ENCODE measurements around the gene ZNF17.

- TF ChIP-seq, protein P1, sequence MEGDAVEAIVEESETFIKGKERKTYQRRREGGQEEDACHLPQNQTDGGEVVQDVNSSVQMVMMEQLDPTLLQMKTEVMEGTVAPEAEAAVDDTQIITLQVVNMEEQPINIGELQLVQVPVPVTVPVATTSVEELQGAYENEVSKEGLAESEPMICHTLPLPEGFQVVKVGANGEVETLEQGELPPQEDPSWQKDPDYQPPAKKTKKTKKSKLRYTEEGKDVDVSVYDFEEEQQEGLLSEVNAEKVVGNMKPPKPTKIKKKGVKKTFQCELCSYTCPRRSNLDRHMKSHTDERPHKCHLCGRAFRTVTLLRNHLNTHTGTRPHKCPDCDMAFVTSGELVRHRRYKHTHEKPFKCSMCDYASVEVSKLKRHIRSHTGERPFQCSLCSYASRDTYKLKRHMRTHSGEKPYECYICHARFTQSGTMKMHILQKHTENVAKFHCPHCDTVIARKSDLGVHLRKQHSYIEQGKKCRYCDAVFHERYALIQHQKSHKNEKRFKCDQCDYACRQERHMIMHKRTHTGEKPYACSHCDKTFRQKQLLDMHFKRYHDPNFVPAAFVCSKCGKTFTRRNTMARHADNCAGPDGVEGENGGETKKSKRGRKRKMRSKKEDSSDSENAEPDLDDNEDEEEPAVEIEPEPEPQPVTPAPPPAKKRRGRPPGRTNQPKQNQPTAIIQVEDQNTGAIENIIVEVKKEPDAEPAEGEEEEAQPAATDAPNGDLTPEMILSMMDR (conservative IDR thresholded peaks at IDR 0.05; ENCODE audit: low read length): peak; percentile 90
- TF ChIP-seq EZH2phosphoT487 (IDR thresholded peaks at IDR 0.05; ENCODE audit: borderline replicate concordance, low read depth, low read length): no peak
Measured at GRCh38 chr19:57406516-57407123, 4.3 kb upstream of the ZNF17 start.

All from OCI-LY7 (cell line).